ENCODE results near the gene RPRD2.

DNA sequence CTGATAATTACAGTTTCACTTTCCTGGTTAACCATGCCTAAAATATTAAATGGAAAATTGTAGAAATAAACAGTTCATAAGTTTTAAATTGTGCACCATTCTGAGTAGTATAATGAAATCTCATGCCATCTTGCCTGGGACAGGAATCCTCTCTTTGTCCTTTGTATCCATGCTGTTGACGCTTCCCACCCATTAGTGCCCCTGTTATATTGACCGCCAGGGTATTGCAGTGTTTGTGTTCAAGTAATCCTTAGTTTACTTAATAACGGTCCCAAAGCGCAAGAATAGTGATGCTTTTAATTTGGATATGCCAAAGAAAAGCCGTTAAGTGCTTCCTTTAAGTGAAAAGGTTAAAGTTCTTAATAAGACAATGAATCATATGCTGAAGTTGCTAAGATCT, 41.7 kb downstream of the RPRD2 start:
- TF ChIP-seq, protein P1, sequence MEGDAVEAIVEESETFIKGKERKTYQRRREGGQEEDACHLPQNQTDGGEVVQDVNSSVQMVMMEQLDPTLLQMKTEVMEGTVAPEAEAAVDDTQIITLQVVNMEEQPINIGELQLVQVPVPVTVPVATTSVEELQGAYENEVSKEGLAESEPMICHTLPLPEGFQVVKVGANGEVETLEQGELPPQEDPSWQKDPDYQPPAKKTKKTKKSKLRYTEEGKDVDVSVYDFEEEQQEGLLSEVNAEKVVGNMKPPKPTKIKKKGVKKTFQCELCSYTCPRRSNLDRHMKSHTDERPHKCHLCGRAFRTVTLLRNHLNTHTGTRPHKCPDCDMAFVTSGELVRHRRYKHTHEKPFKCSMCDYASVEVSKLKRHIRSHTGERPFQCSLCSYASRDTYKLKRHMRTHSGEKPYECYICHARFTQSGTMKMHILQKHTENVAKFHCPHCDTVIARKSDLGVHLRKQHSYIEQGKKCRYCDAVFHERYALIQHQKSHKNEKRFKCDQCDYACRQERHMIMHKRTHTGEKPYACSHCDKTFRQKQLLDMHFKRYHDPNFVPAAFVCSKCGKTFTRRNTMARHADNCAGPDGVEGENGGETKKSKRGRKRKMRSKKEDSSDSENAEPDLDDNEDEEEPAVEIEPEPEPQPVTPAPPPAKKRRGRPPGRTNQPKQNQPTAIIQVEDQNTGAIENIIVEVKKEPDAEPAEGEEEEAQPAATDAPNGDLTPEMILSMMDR (conservative IDR thresholded peaks at IDR 0.05; ENCODE audit: low read depth, low read length) = no peak
- TF ChIP-seq EZH2 (IDR thresholded peaks at IDR 0.05; ENCODE audit: low read length, unreplicated experiment) = no peak
- TF ChIP-seq EZH2phosphoT487 (IDR thresholded peaks at IDR 0.05; ENCODE audit: borderline replicate concordance, low read length) = no peak
